NCI-H524 treated with DMSO at 0.1 percent for 48 hours (cell line): ENCODE data around the gene CEACAM21.
"Not testable (repeated sequence)": the region's sequence is repeated elsewhere in the genome, so short reads cannot be mapped to it uniquely, and the experiment has no call there.

Experiments used
- DNase-seq: peaks from one replicate; lab custom pipeline; 2025; lab: John Stamatoyannopoulos, UW

Gene CEACAM21

GRCh38 chr19:41549884-41550283, 26.1 kb upstream of the CEACAM21 start:
- no peak for DNase-seq

DNA sequence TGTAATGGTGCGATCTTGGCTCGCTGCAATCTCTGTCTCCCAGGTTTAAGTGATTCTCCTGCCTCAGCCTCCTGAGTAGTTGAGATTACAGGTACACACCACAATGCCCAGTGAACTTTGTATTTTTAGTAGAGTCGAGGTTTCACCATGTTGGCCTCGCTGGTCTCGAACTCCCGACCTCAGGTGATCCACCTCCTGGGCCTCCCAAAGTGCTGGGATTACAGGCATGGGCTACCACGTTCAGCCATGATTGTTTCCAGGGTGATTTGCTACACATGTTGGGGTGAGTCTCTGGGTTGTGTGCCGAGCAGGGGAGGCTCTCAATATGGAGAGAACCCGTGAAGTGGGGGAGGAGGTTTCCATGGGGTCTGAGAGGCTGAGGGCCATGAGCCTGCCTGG, 24.8 kb upstream of the CEACAM21 start:
- no peak for DNase-seq

DNA sequence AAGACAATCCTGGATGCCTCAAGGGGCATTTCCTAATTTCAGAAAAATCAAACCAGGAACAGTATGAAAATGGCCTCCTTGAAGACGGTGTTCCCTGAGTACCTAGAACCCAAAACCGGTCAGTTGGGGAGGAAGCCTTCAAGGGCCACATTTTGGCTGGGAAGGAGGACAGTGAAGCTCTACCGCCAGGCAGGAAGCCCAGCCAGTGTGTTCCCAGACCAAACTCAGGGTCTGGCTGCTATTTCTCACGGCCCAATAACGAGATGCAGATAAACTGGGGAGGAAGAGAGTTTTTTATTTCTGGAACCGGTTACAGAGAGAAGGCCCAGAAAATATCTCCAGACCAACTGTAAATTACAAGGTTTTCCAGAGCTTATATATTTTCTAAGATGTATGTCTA, 24.3 kb upstream of the CEACAM21 start:
- no peak for DNase-seq

- DNase-seq, result no peak
These were observed 23.4 kb upstream of the CEACAM21 start for GRCh38 chr19:41552558-41552957.

DNA sequence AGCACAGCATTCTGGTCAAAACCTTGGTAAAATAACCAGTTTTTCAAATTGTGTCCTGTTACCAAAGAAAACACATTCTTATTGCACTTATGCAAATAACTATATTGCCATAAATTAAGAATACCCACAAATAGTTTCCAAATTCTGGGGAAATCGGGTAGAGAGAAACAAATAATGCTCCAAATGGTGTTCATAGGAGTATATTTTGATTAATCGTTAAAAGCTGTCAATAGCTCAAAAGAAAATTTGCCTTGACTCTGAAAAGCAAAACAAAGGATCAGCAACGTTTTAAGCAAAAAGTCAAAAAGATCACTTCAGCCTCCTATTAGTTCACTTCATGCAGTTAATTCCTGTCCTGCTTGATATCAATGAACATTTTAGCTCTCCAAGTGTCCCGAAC, 22.2 kb upstream of the CEACAM21 start:
- DNase-seq, result no peak

DNA sequence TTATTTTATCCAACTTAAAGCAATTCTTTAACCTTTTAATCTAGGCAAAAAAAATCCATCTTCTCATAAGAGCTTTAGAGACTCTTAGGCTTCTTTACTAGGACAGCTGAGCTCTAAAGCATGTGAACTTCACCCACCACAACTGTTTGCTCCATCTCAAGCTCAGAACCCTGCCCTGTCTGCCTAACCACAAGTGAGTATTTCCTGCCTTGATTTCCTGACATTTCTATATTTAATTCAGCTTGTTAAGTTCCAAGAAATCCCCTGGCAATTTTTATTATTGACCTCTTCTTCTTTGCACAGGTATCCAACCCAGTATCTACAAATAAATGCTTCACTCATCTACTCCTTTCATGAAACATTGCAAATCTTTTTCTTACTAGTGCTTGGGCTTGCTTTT, 21.1 kb upstream of the CEACAM21 start:
- DNase-seq, result no peak

DNA sequence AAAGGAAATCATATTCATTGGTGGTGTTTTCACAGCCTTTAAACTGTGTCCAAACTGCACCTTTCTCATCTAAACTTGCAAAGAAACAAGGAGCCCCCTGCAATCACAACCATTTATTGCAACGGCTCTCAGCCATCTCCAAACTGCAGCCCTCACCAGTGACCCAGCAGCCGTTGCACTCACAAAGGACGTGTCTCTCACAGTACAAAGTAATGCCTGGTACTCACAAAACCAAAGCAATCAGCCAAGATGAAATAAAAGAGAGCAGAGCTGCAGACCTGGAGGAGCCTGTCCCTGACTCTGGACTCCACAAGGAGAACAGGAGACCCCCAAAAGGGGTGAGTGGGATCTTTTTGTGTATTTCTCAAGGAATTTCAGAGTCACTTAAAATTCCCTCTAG, 20.2 kb upstream of the CEACAM21 start:
- no peak for DNase-seq

- no peak for DNase-seq
These were observed 12.0 kb upstream of the CEACAM21 start for GRCh38 chr19:41563854-41564514.

GRCh38 chr19:41564515-41565378, 11.2 kb upstream of the CEACAM21 start:
- no peak for DNase-seq

GRCh38 chr19:41565379-41565720, 10.6 kb upstream of the CEACAM21 start:
- DNase-seq, result no peak

GRCh38 chr19:41566001-41566400, 10.0 kb upstream of the CEACAM21 start:
- DNase-seq, result no peak

DNA sequence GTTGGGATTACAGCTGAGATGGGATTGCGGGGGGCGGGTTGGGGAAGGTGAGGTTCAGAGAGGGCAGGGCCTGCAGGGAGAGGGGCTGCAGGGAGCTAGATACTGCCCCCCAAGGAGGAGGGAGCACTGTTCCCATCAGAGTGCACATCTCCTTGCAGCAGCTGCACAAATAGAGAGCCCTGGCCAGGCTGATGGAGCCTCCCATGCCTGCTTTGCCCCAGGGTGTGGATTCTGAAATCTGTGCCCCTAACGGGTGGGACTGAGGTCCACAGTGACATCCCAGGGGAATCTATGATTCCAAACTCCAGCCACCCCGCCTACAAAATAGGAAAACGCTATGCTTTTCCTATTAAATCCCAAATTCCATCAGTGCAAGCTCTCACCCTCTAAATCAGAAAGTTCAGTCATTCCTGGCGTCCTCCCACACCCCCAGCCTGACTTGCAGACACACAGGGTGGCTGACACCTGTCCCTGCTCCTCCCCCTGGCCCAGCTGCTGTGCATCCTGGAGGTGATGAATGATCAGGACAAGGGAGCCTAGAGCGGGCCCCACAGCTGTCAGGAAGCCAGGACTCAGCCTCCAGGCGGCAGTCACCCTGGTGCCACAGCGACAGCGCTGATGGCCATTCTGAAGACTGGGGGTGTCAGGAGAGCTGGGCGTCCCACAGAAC, 6.3 kb upstream of the CEACAM21 start:
- DNase-seq, result no peak

GRCh38 chr19:41570179-41570578, 5.8 kb upstream of the CEACAM21 start:
- DNase-seq, result no peak

- DNase-seq, result no peak
These were observed 5.3 kb upstream of the CEACAM21 start for GRCh38 chr19:41570639-41571112.

- no peak for DNase-seq
These were observed 1.3 kb downstream of the CEACAM21 start for GRCh38 chr19:41577144-41577830.

- no peak for DNase-seq
These were observed 1.9 kb downstream of the CEACAM21 start for GRCh38 chr19:41577833-41578232.

GRCh38 chr19:41578886-41579285, 2.9 kb downstream of the CEACAM21 start:
- no peak for DNase-seq

DNA sequence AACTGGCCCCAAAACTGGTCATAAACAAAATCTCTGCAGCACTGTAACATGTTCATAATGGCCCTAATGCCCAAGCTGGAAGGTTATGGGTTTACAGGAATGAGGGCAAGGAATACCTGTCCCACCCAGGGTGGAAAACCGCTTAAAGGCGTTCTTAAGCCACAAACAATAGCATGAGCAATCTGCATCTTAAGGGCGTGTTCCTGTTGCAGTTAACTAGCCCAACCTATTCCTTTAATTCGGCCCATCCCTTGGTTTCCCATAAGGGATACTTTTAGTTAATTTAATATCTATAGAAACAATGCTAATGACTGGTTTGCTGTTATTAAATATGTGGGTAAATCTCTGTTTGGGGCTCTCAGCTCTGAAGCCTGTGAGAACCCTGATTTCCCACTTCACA, 5.1 kb downstream of the CEACAM21 start:
- DNase-seq, result not testable (repeated sequence)

GRCh38 chr19:41582577-41583182, 6.7 kb downstream of the CEACAM21 start:
- not testable (repeated sequence) for DNase-seq

GRCh38 chr19:41584260-41584810, 8.4 kb downstream of the CEACAM21 start:
- no peak for DNase-seq

DNA sequence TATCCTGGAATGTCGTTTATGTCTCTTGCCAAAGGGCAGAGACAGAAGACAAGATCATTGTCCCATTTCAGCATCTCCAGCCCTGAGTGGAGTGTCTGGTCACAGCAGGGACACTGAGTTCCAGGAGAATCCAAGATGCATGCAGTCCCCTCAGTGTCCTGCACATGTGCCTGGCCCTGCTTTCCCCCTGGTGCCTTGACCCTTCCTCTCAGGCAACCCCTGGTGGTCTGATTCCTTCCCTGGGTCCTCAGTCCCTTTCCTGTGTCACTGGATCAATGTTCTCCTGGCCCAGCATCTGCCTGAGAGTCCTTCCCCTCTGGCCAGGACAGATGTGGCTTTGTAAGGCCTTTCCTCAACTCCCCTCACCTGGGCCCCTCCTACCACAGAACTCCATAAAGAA, 9.0 kb downstream of the CEACAM21 start:
- DNase-seq, result no peak

DNA sequence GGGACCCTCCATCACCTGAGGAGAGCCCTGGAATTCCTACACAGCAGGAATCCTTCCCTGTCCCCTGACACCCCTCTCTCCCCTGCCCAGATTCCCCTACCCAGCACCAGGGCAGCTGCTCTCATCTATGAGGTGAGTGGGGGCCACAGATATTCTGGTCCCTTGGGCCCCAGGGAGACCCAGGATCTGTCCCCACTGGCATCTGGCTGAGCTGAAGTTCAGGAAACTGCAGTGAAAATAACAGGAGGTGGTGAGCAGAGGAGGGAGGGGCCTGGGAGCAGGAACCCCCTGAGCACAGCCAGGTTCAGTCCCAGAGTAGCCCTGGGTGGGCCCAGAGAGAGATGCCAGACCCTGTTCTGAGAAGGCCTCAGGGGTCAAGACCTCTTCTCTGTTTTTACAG, 10.1 kb downstream of the CEACAM21 start:
- DNase-seq, result no peak
